ENCODE results near the gene GAGE12E.
"Not testable (repeated sequence)": the region's sequence is repeated elsewhere in the genome, so short reads cannot be mapped to it uniquely, and the experiment has no call there.

Gene GAGE12E

GRCh38 chrX:49550989-49551388, at the start of gene GAGE12E:
GAGE12E (plus strand) TSS chrX:49551289; CDS start chrX:49552444, 1,155 bp downstream.
- DNase-seq = not testable (repeated sequence)

DNA sequence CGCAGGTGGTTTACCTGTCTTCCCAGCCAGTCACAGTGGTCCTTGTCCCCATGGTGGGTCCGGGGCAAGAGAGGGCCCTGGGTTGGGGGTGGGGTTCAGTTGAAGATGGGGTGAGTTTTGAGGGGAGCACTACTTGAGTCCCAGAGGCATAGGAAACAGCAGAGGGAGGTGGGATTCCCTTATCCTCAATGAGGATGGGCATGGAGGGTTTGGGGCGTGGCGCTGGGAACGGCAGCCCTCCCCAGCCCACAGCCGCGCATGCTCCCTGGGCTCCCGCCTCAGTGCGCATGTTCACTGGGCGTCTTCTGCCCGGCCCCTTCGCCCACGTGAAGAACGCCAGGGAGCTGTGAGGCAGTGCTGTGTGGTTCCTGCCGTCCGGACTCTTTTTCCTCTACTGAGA, 19.2 kb upstream of the GAGE12E start, which contains the start of gene GAGE12C:
GAGE12C (plus strand) TSS at position 301 of the 400 bp plus-strand sequence. CDS start 1,155 bp downstream, outside the sequence.
- DNase-seq = not testable (repeated sequence)

DNA sequence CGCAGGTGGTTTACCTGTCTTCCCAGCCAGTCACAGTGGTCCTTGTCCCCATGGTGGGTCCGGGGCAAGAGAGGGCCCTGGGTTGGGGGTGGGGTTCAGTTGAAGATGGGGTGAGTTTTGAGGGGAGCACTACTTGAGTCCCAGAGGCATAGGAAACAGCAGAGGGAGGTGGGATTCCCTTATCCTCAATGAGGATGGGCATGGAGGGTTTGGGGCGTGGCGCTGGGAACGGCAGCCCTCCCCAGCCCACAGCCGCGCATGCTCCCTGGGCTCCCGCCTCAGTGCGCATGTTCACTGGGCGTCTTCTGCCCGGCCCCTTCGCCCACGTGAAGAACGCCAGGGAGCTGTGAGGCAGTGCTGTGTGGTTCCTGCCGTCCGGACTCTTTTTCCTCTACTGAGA, 9.7 kb upstream of the GAGE12E start, which contains the start of gene GAGE12D:
GAGE12D (plus strand) TSS at position 301 of the 400 bp plus-strand sequence. CDS start 1,155 bp downstream, outside the sequence.
- DNase-seq = not testable (repeated sequence)

- DNase-seq = not testable (repeated sequence)
These were observed 9.5 kb downstream of the GAGE12E start, which contains the start of gene GAGE12F for GRCh38 chrX:49560542-49560941. GAGE12F (plus strand) TSS chrX:49560842; CDS start chrX:49561997, 1,155 bp downstream.

- not testable (repeated sequence) for DNase-seq
These were observed 17.6 kb downstream of the GAGE12E start for GRCh38 chrX:49568728-49569127.

DNA sequence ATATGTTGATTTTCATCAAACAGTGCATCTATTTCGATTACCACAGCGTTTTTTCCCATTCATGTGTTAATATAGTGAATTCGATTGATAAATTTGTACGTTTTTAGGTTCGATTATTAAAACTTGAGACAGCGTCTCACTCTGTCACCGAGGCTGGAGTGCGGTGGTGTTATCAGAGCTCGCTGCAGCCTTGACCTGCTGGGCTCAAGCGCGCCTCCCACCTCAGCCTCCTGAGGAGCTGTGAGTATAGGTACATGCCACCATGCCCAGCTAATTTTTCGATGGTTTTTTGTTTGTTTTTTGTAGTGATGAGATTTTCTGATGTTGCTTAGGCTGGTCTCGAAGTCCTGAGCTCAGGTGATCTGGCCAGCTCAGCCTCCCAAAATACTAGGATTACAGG, 18.1 kb downstream of the GAGE12E start:
- not testable (repeated sequence) for DNase-seq

DNA sequence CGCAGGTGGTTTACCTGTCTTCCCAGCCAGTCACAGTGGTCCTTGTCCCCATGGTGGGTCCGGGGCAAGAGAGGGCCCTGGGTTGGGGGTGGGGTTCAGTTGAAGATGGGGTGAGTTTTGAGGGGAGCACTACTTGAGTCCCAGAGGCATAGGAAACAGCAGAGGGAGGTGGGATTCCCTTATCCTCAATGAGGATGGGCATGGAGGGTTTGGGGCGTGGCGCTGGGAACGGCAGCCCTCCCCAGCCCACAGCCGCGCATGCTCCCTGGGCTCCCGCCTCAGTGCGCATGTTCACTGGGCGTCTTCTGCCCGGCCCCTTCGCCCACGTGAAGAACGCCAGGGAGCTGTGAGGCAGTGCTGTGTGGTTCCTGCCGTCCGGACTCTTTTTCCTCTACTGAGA, 19.0 kb downstream of the GAGE12E start, which contains the start of gene GAGE12G:
GAGE12G (plus strand) TSS at position 301 of the 400 bp plus-strand sequence. CDS start 1,155 bp downstream, outside the sequence.
- not testable (repeated sequence) for DNase-seq

DNA sequence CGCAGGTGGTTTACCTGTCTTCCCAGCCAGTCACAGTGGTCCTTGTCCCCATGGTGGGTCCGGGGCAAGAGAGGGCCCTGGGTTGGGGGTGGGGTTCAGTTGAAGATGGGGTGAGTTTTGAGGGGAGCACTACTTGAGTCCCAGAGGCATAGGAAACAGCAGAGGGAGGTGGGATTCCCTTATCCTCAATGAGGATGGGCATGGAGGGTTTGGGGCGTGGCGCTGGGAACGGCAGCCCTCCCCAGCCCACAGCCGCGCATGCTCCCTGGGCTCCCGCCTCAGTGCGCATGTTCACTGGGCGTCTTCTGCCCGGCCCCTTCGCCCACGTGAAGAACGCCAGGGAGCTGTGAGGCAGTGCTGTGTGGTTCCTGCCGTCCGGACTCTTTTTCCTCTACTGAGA, 28.6 kb downstream of the GAGE12E start, which contains the start of gene GAGE12H:
GAGE12H (plus strand) TSS at position 301 of the 400 bp plus-strand sequence. CDS start 1,155 bp downstream, outside the sequence.
- not testable (repeated sequence) for DNase-seq

GRCh38 chrX:49589196-49589595, 38.1 kb downstream of the GAGE12E start, which contains the start of gene GAGE2A:
GAGE2A (plus strand) TSS chrX:49589496; CDS start chrX:49590651, 1,155 bp downstream.
- DNase-seq = not testable (repeated sequence)

DNA sequence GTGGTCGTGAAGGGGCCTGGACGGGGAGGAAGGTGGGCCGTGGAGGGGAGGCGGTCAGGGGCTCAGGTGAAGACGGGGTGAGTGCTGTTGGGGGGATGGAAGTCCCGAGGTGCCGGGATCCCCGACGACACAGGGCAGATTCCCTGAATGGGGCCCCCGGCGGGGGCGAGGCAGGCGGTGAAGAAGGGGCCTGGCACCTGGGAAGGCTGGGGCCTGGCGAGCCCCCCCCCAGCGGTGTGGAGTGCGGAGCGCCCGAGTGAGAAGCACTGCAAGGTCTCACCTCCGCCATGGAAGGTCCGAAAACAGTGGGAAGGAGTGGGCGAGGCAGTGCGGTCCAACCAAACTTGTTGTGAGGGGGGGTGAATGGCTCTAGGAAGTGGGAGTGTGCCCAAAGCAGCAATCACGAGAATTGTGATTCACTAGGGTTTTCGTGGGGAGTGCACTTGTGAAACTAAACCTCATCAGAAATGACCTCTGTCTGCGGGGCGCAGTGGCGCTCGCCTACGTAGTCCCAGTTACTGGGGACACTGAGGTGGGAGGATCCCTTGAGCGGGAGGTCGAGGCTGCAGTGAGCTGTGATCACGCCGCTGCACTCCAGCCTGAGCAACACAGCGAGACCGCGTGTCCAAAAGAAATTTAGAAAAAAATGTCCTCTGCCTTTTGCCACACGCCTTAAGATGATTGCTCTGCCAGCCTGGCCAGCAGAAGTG, 38.8 kb downstream of the GAGE12E start:
- not testable (repeated sequence) for DNase-seq

GRCh38 chrX:49590488-49590887, 39.4 kb downstream of the GAGE12E start:
- not testable (repeated sequence) for DNase-seq

- DNase-seq = not testable (repeated sequence)
These were observed 47.6 kb downstream of the GAGE12E start, which contains the start of gene GAGE1 for GRCh38 chrX:49598720-49599119. GAGE1 (plus strand) TSS chrX:49599020; CDS start chrX:49600175, 1,155 bp downstream.
